Kidney (tissue), 14 donors: ENCODE measurements around the gene MBD3L2. TPM values are rescaled to one million over a fixed set of nuclear protein-coding genes. Genes with fewer than 3 reads are reported as not detected.

Experiments
- DNase-seq, 5 donors: peaks; one replicate each; pipeline ENCODE4 v3.0.0-alpha.2; 2013 to 2020
- FAIRE-seq: peaks from 2 replicates; lab custom pipeline; 2012; peaks lifted over from hg19 to GRCh38; lab: Jason Lieb, UNC
- H3K27ac ChIP-seq, 2 donors: one replicate each; pipeline ENCODE4 v1.7.0; 2013; ENCODE audit warnings: low read depth in 2 of 2, low read length in 2 of 2, inconsistent platforms in 1 of 2
- H3K27me3 ChIP-seq: one replicate; pipeline ENCODE4 v1.7.1; 2013; ENCODE audit warnings: low read length, inconsistent platforms; ENCODE audit not compliant: control insufficient read depth, insufficient read depth
- H3K36me3 ChIP-seq, 3 donors: one replicate each; pipeline versions ENCODE4 v1.7.0 to v1.7.1; 2013; ENCODE audit warnings: low read length in 3 of 3, control low read depth in 1 of 3, inconsistent platforms in 1 of 3; ENCODE audit not compliant: insufficient read depth in 3 of 3, control insufficient read depth in 2 of 3
- H3K4me1 ChIP-seq, 3 donors: one replicate each; pipeline versions ENCODE4 v1.7.0 to v1.7.1; 2013; ENCODE audit warnings: low read length in 3 of 3, inconsistent platforms in 1 of 3, low read depth in 1 of 3; ENCODE audit not compliant: control insufficient read depth in 2 of 3, insufficient read depth in 2 of 3
- H3K4me3 ChIP-seq, 3 donors: one replicate each; pipeline versions ENCODE4 v1.7.0 to v1.8.1; 2013; ENCODE audit warnings: low read length in 3 of 3, control low read depth in 1 of 3, inconsistent platforms in 1 of 3
- H3K9ac ChIP-seq, 3 donors: one replicate each; pipeline versions ENCODE4 v1.7.0 to v1.7.1; 2013; ENCODE audit warnings: low read length in 3 of 3, control low read depth in 1 of 3, inconsistent platforms in 1 of 3
- H3K9me3 ChIP-seq, 3 donors: one replicate each; pipeline versions ENCODE4 v1.7.0 to v1.7.1; 2013; ENCODE audit warnings: low read length in 3 of 3, control low read depth in 1 of 3, inconsistent platforms in 1 of 3; ENCODE audit not compliant: control insufficient read depth in 2 of 3, insufficient read depth in 1 of 3
- CTCF ChIP-seq: IDR thresholded peaks from 3 replicates; pipeline ENCODE4 v1.5.1; 2012; ENCODE audit warnings: mild to moderate bottlenecking, moderate library complexity, borderline replicate concordance; ENCODE audit not compliant: insufficient read depth; ENCODE audit errors: extremely low read depth
- intact Hi-C: fragments of 100-400 bp; cut with DNase I; formaldehyde crosslinking; loops from one replicate; pipeline ENCODE4 v1.11.1; 2022
- polyA plus RNA-seq: library from polyadenylated mRNA; stranded (reverse); fragments of 350-450 nt; fragmentation: Illumina TruSeq; extraction: RNeasy Lipid Tissue Mini Kit (QIAGEN cat#74804); gene quantifications from one replicate; pipeline ENCODE4 v1.2.3, GENCODE V29; 2014; ENCODE audit warnings: low read depth, low replicate concordance; ENCODE audit not compliant: insufficient read depth
- total RNA-seq: library from RNA; stranded (reverse); fragmentation: NEBNext Ultra II Directional; extraction: Animal tissue kit (Norgen Biotek cat#: 25700); gene quantifications from one replicate; pipeline ENCODE4 v1.2.1, GENCODE V29; 2021
- donor health status: control.
- donor health status: control.
- donor health status: control.
- donor health status: control.
- donor health status: control.
- donor health status: DM: yes; HTN: yes; CAD: no.
- donor health status: Normal renal cell carcinoma (clear cell type).

MBD3L2 gene
- total and polyA plus RNA-seq, 2 donors from 2014 or later, result not detected

DNA sequence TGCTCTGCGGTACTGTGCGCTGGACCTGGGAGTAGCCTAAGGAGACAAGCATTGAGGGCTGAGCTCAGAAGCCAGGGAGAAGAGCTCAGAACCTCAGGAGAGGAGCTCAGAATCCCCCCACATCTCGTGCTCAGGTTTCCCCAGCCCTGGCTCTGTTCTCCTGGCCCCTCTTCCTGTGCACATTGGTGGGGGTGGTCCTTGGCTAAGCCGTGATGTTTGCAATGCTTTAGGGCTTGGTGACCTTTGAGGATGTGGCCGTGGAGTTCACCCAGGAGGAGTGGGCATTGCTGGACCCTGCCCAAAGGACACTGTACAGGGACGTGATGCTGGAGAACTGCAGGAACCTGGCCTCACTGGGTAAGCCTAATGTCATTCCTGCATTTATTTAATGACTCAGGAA is 27.0 kb downstream of the MBD3L2 start:
- intact Hi-C loops, result no loop called here
- DNase-seq (no peak), FAIRE-seq (no peak)
- Histone ChIP-seq H3K27ac (no peak overlapping the region), H3K27me3 (no peaks in the 10 kb centered on the region), H3K9ac (no peak overlapping the region), H3K36me3 (peaks cover 19 to 66% (median 64%) of the 10 kb centered on the region in 3 donors), H3K9me3 (peaks cover 6 to 47% (median 26%) of the 10 kb centered on the region in 3 donors), H3K4me3 (no peak overlapping the region), H3K4me1 (no peaks in the 10 kb centered on the region)
- no peak for TF ChIP-seq CTCF

DNA sequence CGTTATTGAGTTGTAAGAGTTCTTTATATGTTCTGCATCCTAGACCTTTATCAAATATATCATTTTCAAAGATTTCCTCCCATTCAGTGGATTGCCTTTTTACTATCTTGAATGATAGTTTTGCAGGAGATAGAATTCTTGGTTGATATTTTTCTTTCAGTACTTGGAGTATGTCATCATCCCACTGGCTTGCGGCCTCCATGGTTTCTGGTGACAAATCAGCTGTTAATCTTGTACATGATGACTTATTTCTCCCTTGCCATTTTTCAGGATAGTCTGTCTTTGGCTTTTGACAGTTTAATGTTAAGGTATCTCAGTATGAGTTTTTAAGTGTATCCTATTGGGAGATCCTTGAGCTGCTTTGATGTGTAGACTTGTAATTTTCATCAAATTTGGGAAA is 28.9 kb downstream of the MBD3L2 start:
- intact Hi-C loops, result no loop called here
- no peak for DNase-seq
- H3K36me3 ChIP-seq, result peaks cover 31 to 77% (median 75%) of the 10 kb centered on the region in 3 donors
- H3K4me3 ChIP-seq, result no peak overlapping the region
- no peak for FAIRE-seq
- H3K9ac ChIP-seq, result no peak overlapping the region
- TF ChIP-seq CTCF, result no peak
- peaks cover 10 to 65% (median 43%) of the 10 kb centered on the region in 3 donors for H3K9me3 ChIP-seq
- no peaks in the 10 kb centered on the region for H3K4me1 ChIP-seq
- no peak overlapping the region for H3K27ac ChIP-seq
- H3K27me3 ChIP-seq, result no peaks in the 10 kb centered on the region

- intact Hi-C loops, result no loop called here
- Histone ChIP-seq H3K36me3 (peaks cover 42 to 61% (median 52%) of the 10 kb centered on the region in 3 donors), H3K9me3 (peaks cover 19 to 85% (median 61%) of the 10 kb centered on the region in 3 donors), H3K27ac (no peak overlapping the region), H3K4me1 (no peaks in the 10 kb centered on the region), H3K27me3 (no peaks in the 10 kb centered on the region), H3K9ac (no peak overlapping the region), H3K4me3 (peak overlapping the region in 1 of 3 donors; percentile 20)
- TF ChIP-seq CTCF, result no peak
- FAIRE-seq (no peak), DNase-seq (peak in 1 of 5 donors; percentile 23)
Measured at GRCh38 chr19:7083076-7083956, 34.2 kb downstream of the MBD3L2 start.
